Stimulated activated CD8-positive, alpha-beta memory T cell treated with anti-CD3 and anti-CD28 coated beads, Interleukin-15, amount 100 ng/mL, for 48 hours (primary cell): ENCODE measurements around the gene JMJD7.

Experiments used
- DNase-seq, 2 donors: peaks; one replicate each; pipeline ENCODE4 v3.0.0-alpha.2; 2020; ENCODE audit warnings: low read depth in 2 of 2

Gene JMJD7

GRCh38 chr15:41822471-41822870 is 5.4 kb upstream of the JMJD7 start:
- DNase-seq = no peak

- no peak for DNase-seq
These were observed 4.9 kb upstream of the JMJD7 start for GRCh38 chr15:41822957-41823356.

DNA sequence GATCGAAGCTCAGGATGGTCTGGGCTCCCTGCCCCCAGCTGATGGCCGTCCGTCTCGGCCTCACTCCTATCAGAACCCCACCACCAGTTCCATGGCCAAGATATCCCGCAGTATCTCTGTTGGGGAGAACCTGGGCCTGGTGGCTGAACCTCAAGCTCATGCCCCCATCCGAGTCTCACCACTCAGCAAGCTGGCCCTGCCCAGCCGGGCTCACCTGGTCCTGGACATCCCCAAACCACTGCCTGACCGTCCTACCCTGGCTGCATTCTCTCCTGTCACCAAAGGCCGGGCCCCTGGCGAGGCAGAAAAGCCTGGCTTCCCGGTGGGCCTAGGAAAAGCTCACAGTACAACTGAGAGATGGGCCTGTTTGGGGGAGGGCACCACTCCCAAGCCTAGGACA is 4.4 kb upstream of the JMJD7 start:
- DNase-seq = no peak

- no peak for DNase-seq
These were observed 3.7 kb upstream of the JMJD7 start for GRCh38 chr15:41824062-41824745.

DNA sequence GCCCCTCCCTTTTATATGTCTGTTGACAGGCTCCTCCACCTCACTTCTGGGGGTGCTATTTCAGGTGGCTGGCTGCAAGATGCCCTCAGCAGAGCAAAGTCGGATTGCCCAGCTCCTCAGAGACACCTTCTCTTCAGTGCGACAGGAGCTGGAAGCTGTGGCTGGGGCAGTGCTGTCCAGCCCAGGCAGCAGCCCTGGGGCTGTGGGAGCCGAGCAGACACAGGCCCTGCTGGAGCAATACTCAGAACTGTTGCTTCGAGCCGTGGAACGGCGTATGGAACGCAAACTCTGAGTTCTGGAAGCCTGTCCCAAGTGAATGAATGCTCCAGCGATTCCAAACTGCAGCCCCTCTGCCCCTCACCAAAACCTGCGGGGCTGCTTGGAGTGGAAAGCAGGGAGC is 2.7 kb upstream of the JMJD7 start:
- no peak for DNase-seq

- DNase-seq = no peak
These were observed 2.0 kb upstream of the JMJD7 start for GRCh38 chr15:41825572-41826535.

- DNase-seq = no peak
These were observed 507 bp upstream of the JMJD7 start for GRCh38 chr15:41827290-41827879.

GRCh38 chr15:41828807-41829141 is 882 bp downstream of the JMJD7 start:
- DNase-seq = no peak

GRCh38 chr15:41829959-41830646 is 2.2 kb downstream of the JMJD7 start:
- DNase-seq = no peak

GRCh38 chr15:41831291-41831690 is 3.4 kb downstream of the JMJD7 start:
- DNase-seq = peak; percentile 32 to 34

DNA sequence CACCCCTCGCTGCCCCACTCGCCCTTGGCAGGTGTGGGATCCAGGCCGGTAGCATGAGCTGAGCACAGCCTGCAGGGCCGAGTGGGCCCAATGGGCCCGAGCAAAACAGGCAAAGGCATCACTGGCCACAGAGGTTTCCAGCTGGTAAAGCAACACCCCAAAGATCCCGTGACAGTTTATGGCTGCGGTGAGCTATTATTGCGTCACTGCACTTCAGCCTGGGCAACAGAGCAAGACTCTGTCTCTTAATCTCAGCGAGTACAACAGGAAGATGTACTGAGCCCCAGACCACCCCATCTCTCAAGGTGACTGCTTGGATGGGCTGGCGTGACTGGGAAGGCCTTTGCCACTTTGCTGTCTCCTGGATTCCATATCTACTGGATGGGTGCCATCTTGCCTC is 4.3 kb downstream of the JMJD7 start:
- DNase-seq = no peak

DNA sequence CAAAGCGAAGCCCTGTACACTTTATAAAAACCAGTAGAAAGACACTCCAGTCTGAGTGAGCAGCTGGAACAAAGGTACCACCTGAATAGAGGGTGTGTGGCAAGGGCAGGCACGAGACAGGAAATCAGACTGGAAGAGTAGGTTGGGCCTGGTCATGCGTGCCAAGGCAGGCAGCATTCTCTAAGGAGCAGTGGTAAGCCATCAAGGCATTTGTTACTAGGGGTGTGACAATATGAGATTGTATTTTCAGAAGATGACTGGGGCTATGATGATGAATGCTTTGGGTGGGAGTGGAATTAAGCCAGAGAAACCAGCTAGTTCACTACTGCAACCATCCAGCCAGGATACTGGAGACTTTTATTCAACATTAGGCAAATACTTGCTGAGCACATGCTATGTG is 5.0 kb downstream of the JMJD7 start:
- DNase-seq = no peak

DNA sequence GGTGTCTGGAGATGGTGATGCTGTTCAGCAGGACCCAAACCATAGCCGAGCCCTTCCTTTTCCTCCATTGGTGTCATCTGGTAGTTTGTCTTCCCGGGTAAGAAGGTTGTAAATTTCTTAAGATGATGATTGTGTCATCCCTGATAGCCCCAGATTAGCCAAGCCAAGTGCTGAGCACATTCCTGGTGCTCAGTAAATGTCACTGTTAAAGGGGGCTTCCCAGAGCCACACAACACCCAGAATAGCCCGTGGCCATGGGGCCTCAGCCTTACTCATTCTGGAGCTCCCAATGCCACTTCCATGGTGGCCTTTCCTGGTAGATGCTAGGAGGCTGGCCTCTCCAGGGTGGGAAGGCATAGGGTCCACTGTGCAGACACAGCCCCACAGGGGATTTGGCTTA is 6.2 kb downstream of the JMJD7 start:
- no peak for DNase-seq

DNA sequence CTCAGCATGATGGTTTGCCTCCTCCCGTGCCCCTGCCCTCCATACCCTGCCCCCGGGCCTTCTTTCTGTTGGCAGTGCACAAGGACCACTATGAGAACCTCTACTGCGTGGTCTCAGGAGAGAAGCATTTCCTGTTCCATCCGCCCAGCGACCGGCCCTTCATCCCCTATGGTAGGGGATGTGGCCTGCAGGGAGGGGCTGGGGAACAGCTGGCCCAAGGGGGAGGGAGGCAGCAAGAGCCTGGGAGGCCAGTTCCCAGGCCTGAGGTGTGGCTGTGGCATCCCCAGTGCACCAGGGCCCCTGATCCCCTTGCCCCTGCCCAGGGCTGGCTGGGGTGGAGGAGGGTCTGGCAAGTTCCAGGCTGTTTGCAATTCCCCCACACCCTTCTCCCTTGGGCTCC is 8.2 kb downstream of the JMJD7 start:
- DNase-seq = no peak

DNA sequence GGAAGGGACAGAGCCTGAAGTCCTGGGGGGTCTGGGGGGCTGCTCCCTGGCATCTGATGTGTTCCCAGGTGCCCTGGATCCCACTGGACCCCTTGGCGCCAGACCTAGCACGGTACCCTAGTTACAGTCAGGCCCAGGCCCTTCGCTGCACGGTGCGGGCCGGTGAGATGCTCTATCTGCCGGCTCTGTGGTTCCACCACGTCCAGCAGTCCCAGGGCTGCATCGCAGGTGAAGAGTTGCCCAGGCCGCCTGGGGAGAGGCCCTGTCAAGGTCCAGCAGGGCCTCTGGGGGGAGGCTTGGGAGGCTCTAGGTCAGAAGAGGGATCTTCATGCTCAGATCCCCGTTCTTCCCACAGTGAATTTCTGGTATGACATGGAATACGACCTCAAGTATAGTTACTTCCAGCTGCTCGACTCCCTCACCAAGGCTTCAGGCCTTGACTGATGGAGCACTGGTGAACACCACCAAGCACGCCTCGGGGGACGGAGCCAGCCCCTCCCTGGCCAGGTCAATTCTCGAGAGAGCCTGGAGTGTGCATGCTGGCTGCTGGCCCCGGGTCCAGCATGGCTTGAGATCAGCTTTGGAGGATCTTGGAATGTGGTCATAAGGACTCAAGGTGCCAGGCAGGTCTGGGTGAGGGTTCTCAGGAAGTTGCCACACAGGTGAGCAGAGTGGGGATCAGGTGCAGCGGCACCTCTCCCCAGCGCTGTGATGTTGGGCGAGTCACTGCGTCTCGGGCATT is 9.0 kb downstream of the JMJD7 start:
- no peak for DNase-seq

- DNase-seq = no peak
These were observed 10.6 kb downstream of the JMJD7 start, which contains the start of gene PLA2G4B for GRCh38 chr15:41838400-41838897. Gene PLA2G4B (plus strand): TSS chr15:41838847. CDS start chr15:41838914, 67 bp downstream.

GRCh38 chr15:41839781-41840491 is 12.0 kb downstream of the JMJD7 start:
- DNase-seq = no peak

DNA sequence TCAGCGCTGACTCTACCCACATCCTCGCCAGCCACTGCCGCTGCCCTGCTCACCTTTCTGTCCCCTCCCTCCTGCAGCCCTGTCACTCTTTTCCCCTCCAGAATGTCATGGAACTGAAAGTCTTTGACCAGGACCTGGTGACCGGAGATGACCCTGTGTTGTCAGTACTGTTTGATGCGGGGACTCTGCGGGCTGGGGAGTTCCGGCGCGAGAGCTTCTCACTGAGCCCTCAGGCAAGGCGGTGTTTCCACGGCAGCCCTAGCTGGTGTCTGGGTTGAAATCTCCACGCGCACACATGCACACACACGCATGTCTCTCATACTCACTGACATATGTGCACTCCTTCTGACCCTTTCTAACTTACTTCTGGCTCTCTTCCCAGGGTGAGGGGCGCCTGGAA is 12.8 kb downstream of the JMJD7 start:
- DNase-seq = no peak

- DNase-seq = no peak
These were observed 13.2 kb downstream of the JMJD7 start for GRCh38 chr15:41841131-41841530.

DNA sequence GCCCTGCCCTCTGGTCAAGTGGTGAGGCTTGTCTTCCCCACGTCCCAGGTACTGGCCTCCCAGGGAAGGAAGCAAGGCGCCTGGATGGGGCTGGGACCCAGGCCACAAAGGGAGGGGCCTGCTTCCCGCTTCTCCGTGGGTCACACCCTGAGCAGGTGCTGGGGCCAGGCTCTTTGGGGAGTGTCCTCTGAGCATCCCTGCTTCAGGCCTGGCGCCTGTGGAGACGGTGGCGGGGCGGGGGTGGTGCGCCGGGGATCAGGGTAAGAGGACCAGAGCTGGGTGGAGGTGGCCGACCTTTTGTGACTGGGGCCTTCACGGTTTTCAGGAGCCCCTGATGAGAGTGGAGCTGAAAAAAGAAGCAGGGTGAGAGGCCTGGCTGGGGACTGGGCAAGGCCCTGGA is 14.3 kb downstream of the JMJD7 start:
- DNase-seq = no peak

DNA sequence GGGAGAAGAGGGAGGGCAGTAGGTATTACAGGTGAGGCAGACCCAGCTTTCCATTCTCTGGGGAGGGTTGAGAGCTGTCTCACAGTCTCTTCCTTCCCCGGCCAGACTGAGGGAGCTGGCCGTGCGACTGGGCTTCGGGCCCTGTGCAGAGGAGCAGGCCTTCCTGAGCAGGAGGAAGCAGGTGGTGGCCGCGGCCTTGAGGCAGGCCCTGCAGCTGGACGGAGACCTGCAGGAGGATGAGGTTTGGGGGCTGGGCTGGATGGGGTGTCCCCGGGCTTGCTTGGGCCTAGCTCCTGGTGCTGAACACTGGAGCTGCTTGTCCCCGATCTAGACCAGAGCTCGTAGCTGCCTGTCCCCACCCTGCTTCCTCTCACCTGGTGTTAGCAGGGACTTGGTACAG is 15.7 kb downstream of the JMJD7 start:
- DNase-seq = no peak
